GM23338 (cell line): ENCODE results near the gene PGR. TPM values are rescaled to one million over a fixed set of nuclear protein-coding genes. Genes with fewer than 3 reads are reported as not detected.

ENCODE experiments used
- ATAC-seq: fragments of 200-7000 bp; cut with Tn5 transposase; 3 replicates; pipeline ENCODE4 v1.9.1; 2020
- DNase-seq: peaks from one replicate; pipeline ENCODE4 v3.0.0-alpha.2; 2015; ENCODE audit warnings: low spot score
- H2AFZ ChIP-seq: fragments of 200-600 bp; sonication (generic); 2 replicates; pipeline ENCODE4 v1.8.0; 2016; ENCODE audit warnings: antibody characterized with exemption, mild to moderate bottlenecking, moderate library complexity
- H3F3A ChIP-seq: fragments of 200-600 bp; sonication (generic); replicated peaks from 2 replicates; pipeline ENCODE4 v1.8.0; 2017; ENCODE audit warnings: antibody characterized with exemption, mixed run types, low read depth
- H3K27ac ChIP-seq: fragments of 200-600 bp; sonication (generic); 2 replicates; pipeline ENCODE4 v1.6.1; 2016; ENCODE audit warnings: low read depth
- H3K27me3 ChIP-seq: fragments of 200-600 bp; sonication (generic); 2 replicates; pipeline ENCODE4 v1.8.0; 2016; ENCODE audit warnings: mild to moderate bottlenecking, mixed run types, moderate library complexity; ENCODE audit not compliant: insufficient read depth
- H3K36me3 ChIP-seq: fragments of 200-600 bp; sonication (generic); 2 replicates; pipeline ENCODE4 v1.8.0; 2016; ENCODE audit warnings: mild to moderate bottlenecking; ENCODE audit not compliant: insufficient read depth
- H3K4me1 ChIP-seq: fragments of 200-600 bp; sonication (generic); 2 replicates; pipeline ENCODE4 v1.8.0; 2016; ENCODE audit warnings: mild to moderate bottlenecking, moderate library complexity; ENCODE audit not compliant: insufficient read depth
- H3K4me2 ChIP-seq: fragments of 200-600 bp; sonication (generic); 2 replicates; pipeline ENCODE4 v1.7.1; 2017; ENCODE audit warnings: mixed run types
- H3K4me3 ChIP-seq: fragments of 200-600 bp; sonication (generic); 2 replicates; pipeline ENCODE4 v1.6.1; 2016; ENCODE audit warnings: mixed run types
- H3K79me2 ChIP-seq: fragments of 200-600 bp; sonication (generic); replicated peaks from 2 replicates; pipeline ENCODE4 v1.8.0; 2017; ENCODE audit warnings: mild to moderate bottlenecking; ENCODE audit not compliant: insufficient read depth
- H3K9me2 ChIP-seq: fragments of 200-600 bp; sonication (generic); 2 replicates; pipeline ENCODE4 v1.8.0; 2017; ENCODE audit not compliant: insufficient read depth
- H4K20me1 ChIP-seq: fragments of 200-600 bp; sonication (generic); replicated peaks from 2 replicates; pipeline ENCODE4 v1.8.0; 2017; ENCODE audit warnings: mild to moderate bottlenecking; ENCODE audit not compliant: insufficient read depth
- H3K27ac Mint-ChIP-seq: 2 replicates; pipeline ENCODE4 v1.8.0; 2020; ENCODE audit warnings: inconsistent platforms, mild to moderate bottlenecking, moderate library complexity, mixed read lengths
- H3K27me3 Mint-ChIP-seq: 3 replicates; pipeline ENCODE4 v1.8.0; 2022; ENCODE audit warnings: low read depth, mild to moderate bottlenecking, moderate library complexity, mixed read lengths, inconsistent platforms; ENCODE audit not compliant: insufficient read depth, poor library complexity
- H3K36me3 Mint-ChIP-seq: 3 replicates; pipeline ENCODE4 v1.8.0; 2021; ENCODE audit warnings: low read depth, mild to moderate bottlenecking, inconsistent platforms, moderate library complexity, mixed read lengths
- H3K4me1 Mint-ChIP-seq: 3 replicates; pipeline ENCODE4 v1.8.0; 2020; ENCODE audit warnings: mild to moderate bottlenecking, inconsistent platforms, mixed read lengths
- H3K4me3 Mint-ChIP-seq: 3 replicates; pipeline ENCODE4 v1.8.0; 2021; ENCODE audit warnings: moderate library complexity, mild to moderate bottlenecking, inconsistent platforms, mixed read lengths
- H3K9me3 Mint-ChIP-seq: 3 replicates; pipeline ENCODE4 v1.8.0; 2020; ENCODE audit warnings: moderate library complexity, mild to moderate bottlenecking, inconsistent platforms, mixed read lengths
- CREB1 ChIP-seq: fragments of 250-450 bp; sonication (Bioruptor Pico); IDR thresholded peaks from 2 replicates; pipeline ENCODE4 v1.5.0; 2020; ENCODE audit warnings: low read depth, mild to moderate bottlenecking, moderate library complexity
- ETS1 ChIP-seq: IDR thresholded peaks from 2 replicates; pipeline ENCODE4 v1.6.1; 2016; ENCODE audit warnings: antibody characterized with exemption
- EZH2 ChIP-seq: fragments of 200-600 bp; sonication (generic); IDR thresholded peaks from one replicate; pipeline ENCODE4 v1.8.0; 2017; ENCODE audit warnings: antibody characterized with exemption, mild to moderate bottlenecking, low read depth; ENCODE audit not compliant: unreplicated experiment
- EZH2phosphoT487 ChIP-seq: fragments of 200-600 bp; sonication (generic); IDR thresholded peaks from one replicate; pipeline ENCODE4 v1.8.1; 2018; ENCODE audit warnings: antibody characterized with exemption; ENCODE audit not compliant: unreplicated experiment
- JUNB ChIP-seq: IDR thresholded peaks from one replicate; pipeline ENCODE4 v1.6.1; 2016; ENCODE audit warnings: antibody characterized with exemption; ENCODE audit not compliant: unreplicated experiment
- NANOG ChIP-seq: IDR thresholded peaks from 2 replicates; pipeline ENCODE4 v1.6.1; 2016; ENCODE audit warnings: antibody characterized with exemption, borderline replicate concordance
- POLR2AphosphoS5 ChIP-seq: IDR thresholded peaks from 2 replicates; pipeline ENCODE4 v1.6.1; 2016; ENCODE audit warnings: antibody characterized with exemption, low read depth
- REST ChIP-seq: IDR thresholded peaks from one replicate; pipeline ENCODE4 v1.6.1; 2018; ENCODE audit warnings: antibody characterized with exemption; ENCODE audit not compliant: unreplicated experiment
- STAT1 ChIP-seq: IDR thresholded peaks from one replicate; pipeline ENCODE4 v1.6.1; 2016; ENCODE audit warnings: antibody characterized with exemption; ENCODE audit not compliant: unreplicated experiment
- ZNF114 ChIP-seq: fragments of 250-450 bp; sonication (Bioruptor Pico); IDR thresholded peaks from 2 replicates; pipeline ENCODE4 v1.5.0; 2020; ENCODE audit warnings: mild to moderate bottlenecking, moderate library complexity
- ZNF331 ChIP-seq: fragments of 250-450 bp; sonication (Bioruptor Pico); IDR thresholded peaks from 2 replicates; pipeline ENCODE4 v1.5.0; 2020; ENCODE audit warnings: low read depth, mild to moderate bottlenecking, moderate library complexity
- polyA plus RNA-seq: library from polyadenylated mRNA; unstranded; fragments of >200 nt; fragmentation: Nextera tagmentation; extraction: Ambion mirVana; gene quantifications from 2 replicates; pipeline ENCODE4 v1.2.1, GENCODE V29; 2016
- total RNA-seq: library from RNA; depleted of rRNA; stranded (reverse); fragments of >200 nt; shearing (Covaris generic); gene quantifications from 2 replicates; pipeline ENCODE4 v1.2.3, GENCODE V29; 2014
- TF ChIP-seq, protein P1 (sequence below): fragments of 250-450 bp; sonication (Bioruptor Pico); IDR thresholded peaks from 2 replicates; pipeline ENCODE4 v1.5.0; 2020; ENCODE audit warnings: mild to moderate bottlenecking, moderate library complexity

PGR gene
- total and polyA plus RNA-seq, 2 experiments from 2014 or later, result 0.07 to 0.11 TPM

- Mint-ChIP-seq H3K27me3 (no peaks in the 10 kb centered on the region), H3K4me3 (no peak overlapping the region), H3K4me1 (peaks cover 3% of the 10 kb centered on the region; the same call in 2 of the 3 replicates), H3K36me3 (no peaks in the 10 kb centered on the region), H3K9me3 (no peaks in the 10 kb centered on the region), H3K27ac (no peak overlapping the region)
- Histone ChIP-seq H3K79me2 (no peaks in the 10 kb centered on the region), H3K4me2 (no peak overlapping the region), H3K4me1 (no peaks in the 10 kb centered on the region), H3F3A (no peaks in the 10 kb centered on the region), H3K27me3 (no peaks in the 10 kb centered on the region), H3K36me3 (no peaks in the 10 kb centered on the region), H2AFZ (no peak overlapping the region), H3K27ac (no peak overlapping the region), H4K20me1 (no peaks in the 10 kb centered on the region), H3K4me3 (no peak overlapping the region), H3K9me2 (no peaks in the 10 kb centered on the region)
- no peak for TF ChIP-seq ZNF331 (CRISPR knock-in tag)
- TF ChIP-seq POLR2AphosphoS5, result no peak
- TF ChIP-seq EZH2phosphoT487, result no peak
- no peak for TF ChIP-seq STAT1
- TF ChIP-seq NANOG, result no peak
- TF ChIP-seq, protein P1, sequence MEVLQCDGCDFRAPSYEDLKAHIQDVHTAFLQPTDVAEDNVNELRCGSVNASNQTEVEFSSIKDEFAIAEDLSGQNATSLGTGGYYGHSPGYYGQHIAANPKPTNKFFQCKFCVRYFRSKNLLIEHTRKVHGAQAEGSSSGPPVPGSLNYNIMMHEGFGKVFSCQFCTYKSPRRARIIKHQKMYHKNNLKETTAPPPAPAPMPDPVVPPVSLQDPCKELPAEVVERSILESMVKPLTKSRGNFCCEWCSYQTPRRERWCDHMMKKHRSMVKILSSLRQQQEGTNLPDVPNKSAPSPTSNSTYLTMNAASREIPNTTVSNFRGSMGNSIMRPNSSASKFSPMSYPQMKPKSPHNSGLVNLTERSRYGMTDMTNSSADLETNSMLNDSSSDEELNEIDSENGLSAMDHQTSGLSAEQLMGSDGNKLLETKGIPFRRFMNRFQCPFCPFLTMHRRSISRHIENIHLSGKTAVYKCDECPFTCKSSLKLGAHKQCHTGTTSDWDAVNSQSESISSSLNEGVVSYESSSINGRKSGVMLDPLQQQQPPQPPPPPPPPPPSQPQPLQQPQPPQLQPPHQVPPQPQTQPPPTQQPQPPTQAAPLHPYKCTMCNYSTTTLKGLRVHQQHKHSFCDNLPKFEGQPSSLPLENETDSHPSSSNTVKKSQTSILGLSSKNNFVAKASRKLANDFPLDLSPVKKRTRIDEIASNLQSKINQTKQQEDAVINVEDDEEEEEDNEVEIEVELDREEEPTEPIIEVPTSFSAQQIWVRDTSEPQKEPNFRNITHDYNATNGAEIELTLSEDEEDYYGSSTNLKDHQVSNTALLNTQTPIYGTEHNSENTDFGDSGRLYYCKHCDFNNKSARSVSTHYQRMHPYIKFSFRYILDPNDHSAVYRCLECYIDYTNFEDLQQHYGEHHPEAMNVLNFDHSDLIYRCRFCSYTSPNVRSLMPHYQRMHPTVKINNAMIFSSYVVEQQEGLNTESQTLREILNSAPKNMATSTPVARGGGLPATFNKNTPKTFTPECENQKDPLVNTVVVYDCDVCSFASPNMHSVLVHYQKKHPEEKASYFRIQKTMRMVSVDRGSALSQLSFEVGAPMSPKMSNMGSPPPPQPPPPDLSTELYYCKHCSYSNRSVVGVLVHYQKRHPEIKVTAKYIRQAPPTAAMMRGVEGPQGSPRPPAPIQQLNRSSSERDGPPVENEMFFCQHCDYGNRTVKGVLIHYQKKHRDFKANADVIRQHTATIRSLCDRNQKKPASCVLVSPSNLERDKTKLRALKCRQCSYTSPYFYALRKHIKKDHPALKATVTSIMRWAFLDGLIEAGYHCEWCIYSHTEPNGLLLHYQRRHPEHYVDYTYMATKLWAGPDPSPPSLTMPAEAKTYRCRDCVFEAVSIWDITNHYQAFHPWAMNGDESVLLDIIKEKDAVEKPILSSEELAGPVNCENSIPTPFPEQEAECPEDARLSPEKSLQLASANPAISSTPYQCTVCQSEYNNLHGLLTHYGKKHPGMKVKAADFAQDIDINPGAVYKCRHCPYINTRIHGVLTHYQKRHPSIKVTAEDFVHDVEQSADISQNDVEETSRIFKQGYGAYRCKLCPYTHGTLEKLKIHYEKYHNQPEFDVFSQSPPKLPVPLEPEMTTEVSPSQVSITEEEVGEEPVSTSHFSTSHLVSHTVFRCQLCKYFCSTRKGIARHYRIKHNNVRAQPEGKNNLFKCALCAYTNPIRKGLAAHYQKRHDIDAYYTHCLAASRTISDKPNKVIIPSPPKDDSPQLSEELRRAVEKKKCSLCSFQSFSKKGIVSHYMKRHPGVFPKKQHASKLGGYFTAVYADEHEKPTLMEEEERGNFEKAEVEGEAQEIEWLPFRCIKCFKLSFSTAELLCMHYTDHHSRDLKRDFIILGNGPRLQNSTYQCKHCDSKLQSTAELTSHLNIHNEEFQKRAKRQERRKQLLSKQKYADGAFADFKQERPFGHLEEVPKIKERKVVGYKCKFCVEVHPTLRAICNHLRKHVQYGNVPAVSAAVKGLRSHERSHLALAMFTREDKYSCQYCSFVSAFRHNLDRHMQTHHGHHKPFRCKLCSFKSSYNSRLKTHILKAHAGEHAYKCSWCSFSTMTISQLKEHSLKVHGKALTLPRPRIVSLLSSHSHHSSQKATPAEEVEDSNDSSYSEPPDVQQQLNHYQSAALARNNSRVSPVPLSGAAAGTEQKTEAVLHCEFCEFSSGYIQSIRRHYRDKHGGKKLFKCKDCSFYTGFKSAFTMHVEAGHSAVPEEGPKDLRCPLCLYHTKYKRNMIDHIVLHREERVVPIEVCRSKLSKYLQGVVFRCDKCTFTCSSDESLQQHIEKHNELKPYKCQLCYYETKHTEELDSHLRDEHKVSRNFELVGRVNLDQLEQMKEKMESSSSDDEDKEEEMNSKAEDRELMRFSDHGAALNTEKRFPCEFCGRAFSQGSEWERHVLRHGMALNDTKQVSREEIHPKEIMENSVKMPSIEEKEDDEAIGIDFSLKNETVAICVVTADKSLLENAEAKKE, result no peak
- TF ChIP-seq EZH2, result no peak
- no peak for TF ChIP-seq CREB1
- no peak for TF ChIP-seq ZNF114 (CRISPR knock-in tag)
- no peak for TF ChIP-seq JUNB
- no peak for TF ChIP-seq ETS1
- no peak for TF ChIP-seq REST
- ATAC-seq (no peak), DNase-seq (no peak)
Measured at GRCh38 chr11:101035872-101036271, 93.7 kb downstream of the PGR start.
